Omental fat pad (tissue), 4 donors: ENCODE data around the gene PGLYRP4. TPM values are rescaled to one million over a fixed set of nuclear protein-coding genes. Genes with fewer than 3 reads are reported as not detected.

Source experiments
- ATAC-seq: fragments of 150-250 bp; one replicate; pipeline ENCODE4 v1.9.1; 2016; ENCODE audit warnings: mild to moderate bottlenecking, moderate library complexity; ENCODE audit not compliant: low FRiP score
- DNase-seq: peaks from one replicate; pipeline ENCODE4 v3.0.0-alpha.2; 2019; ENCODE audit warnings: low spot score
- total RNA-seq, 4 donors: library from RNA; depleted of rRNA; stranded (reverse); fragments of >200 nt; gene quantifications; one replicate each; pipeline ENCODE4 v1.1.0, GENCODE V29; 2016
- TF ChIP-seq, protein P1 (sequence below), 3 donors: fragments of 450-650 bp; IDR thresholded peaks; one replicate each; pipeline ENCODE4 v1.5.1; 2016 to 2017; ENCODE audit warnings: antibody characterized with exemption in 3 of 3, mild to moderate bottlenecking in 3 of 3, moderate library complexity in 2 of 3

The PGLYRP4 gene
- total RNA-seq, 4 donors from 2014 or later, result not detected

DNA sequence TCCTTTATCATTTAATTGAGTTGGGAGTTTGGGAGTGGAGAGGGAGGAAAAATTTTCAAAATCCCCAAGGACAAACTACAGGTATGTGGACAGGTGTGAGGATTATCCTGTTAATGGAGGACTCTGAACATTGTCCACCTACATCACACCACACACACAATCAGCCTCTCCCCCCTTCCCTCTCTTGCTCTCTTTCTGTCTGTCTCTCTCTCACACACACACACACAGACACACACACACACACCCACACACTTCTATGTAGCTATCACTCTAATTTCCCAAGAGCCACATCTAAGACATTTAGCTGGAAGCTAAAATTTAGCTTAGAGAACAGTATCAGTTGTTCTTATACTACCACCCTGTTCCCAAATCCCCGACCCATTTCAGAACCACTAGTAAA, 40.8 kb upstream of the PGLYRP4 start:
- TF ChIP-seq, protein P1, sequence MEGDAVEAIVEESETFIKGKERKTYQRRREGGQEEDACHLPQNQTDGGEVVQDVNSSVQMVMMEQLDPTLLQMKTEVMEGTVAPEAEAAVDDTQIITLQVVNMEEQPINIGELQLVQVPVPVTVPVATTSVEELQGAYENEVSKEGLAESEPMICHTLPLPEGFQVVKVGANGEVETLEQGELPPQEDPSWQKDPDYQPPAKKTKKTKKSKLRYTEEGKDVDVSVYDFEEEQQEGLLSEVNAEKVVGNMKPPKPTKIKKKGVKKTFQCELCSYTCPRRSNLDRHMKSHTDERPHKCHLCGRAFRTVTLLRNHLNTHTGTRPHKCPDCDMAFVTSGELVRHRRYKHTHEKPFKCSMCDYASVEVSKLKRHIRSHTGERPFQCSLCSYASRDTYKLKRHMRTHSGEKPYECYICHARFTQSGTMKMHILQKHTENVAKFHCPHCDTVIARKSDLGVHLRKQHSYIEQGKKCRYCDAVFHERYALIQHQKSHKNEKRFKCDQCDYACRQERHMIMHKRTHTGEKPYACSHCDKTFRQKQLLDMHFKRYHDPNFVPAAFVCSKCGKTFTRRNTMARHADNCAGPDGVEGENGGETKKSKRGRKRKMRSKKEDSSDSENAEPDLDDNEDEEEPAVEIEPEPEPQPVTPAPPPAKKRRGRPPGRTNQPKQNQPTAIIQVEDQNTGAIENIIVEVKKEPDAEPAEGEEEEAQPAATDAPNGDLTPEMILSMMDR (IDR thresholded peaks at IDR 0.05), result no peak
- ATAC-seq (no peak), DNase-seq (no peak)

DNA sequence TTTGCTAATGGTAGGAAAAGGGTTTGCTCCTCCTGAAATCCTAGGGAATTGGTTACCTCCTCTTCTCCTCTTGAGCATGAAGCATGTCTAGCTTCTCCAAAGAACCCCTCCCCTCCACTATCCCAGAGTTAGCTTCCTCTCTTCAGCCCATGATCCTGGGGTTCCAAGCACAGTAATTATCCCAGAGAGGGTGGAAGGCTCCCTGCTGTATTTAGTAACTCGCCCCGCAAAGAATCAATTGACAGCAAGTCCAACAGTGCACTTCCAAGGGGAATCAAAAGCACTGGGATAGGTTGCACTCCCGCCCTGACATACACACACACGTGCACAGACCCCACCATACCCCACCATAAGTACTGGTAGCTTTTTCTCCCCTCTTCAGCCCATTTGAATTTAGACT, 39.1 kb upstream of the PGLYRP4 start:
- no peak for ATAC-seq
- DNase-seq, result no peak
- TF ChIP-seq, protein P1 (IDR thresholded peaks at IDR 0.05), result no peak

GRCh38 chr1:153387001-153387400, 38.4 kb upstream of the PGLYRP4 start:
- TF ChIP-seq, protein P1 (IDR thresholded peaks at IDR 0.05), result no peak
- ATAC-seq (no peak), DNase-seq (no peak)

DNA sequence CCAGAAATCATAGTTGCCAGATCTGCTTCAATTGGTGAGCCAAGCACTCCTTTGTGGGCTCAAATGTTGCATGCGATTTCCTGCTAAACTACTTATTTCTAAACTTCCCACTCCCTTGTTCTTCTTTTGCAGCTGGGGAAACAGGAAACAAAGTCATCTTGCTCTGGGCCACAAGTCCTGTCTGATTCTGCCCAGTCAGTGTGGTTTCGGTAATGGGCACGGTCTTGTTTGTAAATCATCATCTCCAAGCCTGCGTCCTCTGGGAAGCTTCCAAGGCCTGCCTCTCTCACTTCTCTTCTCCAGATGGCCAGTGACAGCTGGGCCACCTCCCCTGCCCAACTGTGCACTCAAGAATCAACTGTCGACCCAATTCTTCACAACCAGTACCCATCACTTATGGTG, 37.9 kb upstream of the PGLYRP4 start:
- TF ChIP-seq, protein P1 (IDR thresholded peaks at IDR 0.05), result no peak
- ATAC-seq (peak; percentile 4), DNase-seq (no peak)

GRCh38 chr1:153384958-153385580, 36.4 kb upstream of the PGLYRP4 start:
- DNase-seq (no peak), ATAC-seq (no peak)
- TF ChIP-seq, protein P1 (IDR thresholded peaks at IDR 0.05), result no peak

- ATAC-seq (no peak), DNase-seq (no peak)
- TF ChIP-seq, protein P1 (IDR thresholded peaks at IDR 0.05), result no peak
Observed at GRCh38 chr1:153380711-153381110, 32.1 kb upstream of the PGLYRP4 start.

GRCh38 chr1:153379591-153379990, 30.9 kb upstream of the PGLYRP4 start:
- no peak for DNase-seq
- no peak for ATAC-seq
- TF ChIP-seq, protein P1 (IDR thresholded peaks at IDR 0.05), result no peak
